ENCODE results near the gene RNF227. TPM values are rescaled to one million over a fixed set of nuclear protein-coding genes. Genes with fewer than 3 reads are reported as not detected.

RNF227 gene
- total RNA-seq, 1 experiment from 2014 or later = 1.1 TPM

DNA sequence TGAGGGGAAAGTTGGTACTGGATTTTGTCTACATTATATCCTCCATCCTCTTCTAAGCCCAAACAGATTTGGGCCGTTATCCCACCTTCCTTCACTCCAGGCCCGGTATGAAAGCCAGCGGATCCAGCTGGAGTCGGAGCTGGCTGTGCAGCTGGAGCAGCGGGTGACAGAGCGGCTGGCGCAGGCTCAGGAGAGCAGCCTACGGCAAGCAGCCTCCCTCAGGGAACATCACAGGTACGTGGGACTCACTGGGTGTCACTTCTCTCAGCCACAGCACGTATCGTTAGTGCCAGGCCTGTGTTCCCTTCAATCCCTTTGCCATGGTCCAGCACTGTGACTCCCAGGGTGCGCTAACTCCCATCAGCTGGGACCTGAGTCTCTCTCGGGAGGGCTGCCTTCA lies 27.2 kb upstream of the RNF227 start:
- no peak overlapping the region for H3K27ac ChIP-seq (ENCODE audit: low read depth, low read length, poor library complexity, severe bottlenecking)
- H3K4me3 ChIP-seq (ENCODE audit: low read depth, low read length, poor library complexity, severe bottlenecking) = no peak overlapping the region
- H3K4me1 ChIP-seq (ENCODE audit: insufficient read depth, low read length, poor library complexity, severe bottlenecking) = no peaks in the 10 kb centered on the region
- intact Hi-C loops (cut with micrococcal nuclease; ENCODE audit: unreplicated experiment) = no loop called here
- BruUV-seq (replicated peaks) = no TSS peak
- CTCF ChIA-PET = no interaction called here
- no peaks in the 10 kb centered on the region for H3K27me3 ChIP-seq (replicated peaks; ENCODE audit: insufficient read depth, low read depth, low read length, poor library complexity)
- POLR2A ChIA-PET (ENCODE audit: low non-redundant PET) = no interaction called here
- no peaks in the 10 kb centered on the region for H3K9me3 ChIP-seq (ENCODE audit: low read depth, low read length, poor library complexity, severe bottlenecking)
- H3K36me3 ChIP-seq (ENCODE audit: insufficient read depth, low read length, poor library complexity, severe bottlenecking) = peaks cover 84% of the 10 kb centered on the region
- no peak for DNase-seq (ENCODE audit: low spot score)
- TF ChIP-seq EZH2 (IDR thresholded peaks at IDR 0.05; ENCODE audit: borderline replicate concordance, low read depth, low read length, poor library complexity, severe bottlenecking) (no peak), CTCF (conservative IDR thresholded peaks at IDR 0.05; ENCODE audit: low read depth, low read length) (no peak)

DNA sequence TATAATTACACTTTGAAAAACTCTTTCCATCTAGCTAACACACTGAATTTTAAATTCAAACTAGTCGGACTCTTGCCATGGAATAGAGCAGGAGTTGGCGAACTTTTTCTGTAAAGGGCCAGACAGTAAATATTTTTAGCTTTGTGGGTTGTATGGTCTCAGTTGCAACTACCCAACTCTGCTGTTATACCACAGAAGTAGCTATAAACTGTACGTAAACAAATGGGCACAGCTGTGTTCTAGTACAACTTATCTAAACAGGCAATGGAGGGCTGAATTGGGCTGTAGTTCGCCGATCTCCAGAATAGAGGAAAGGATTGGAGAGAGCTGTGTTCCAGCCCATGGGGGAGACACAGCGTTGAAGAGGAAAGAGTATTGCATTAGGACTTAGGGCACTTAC lies 24.7 kb upstream of the RNF227 start:
- no TSS peak for BruUV-seq (replicated peaks)
- peaks cover 81% of the 10 kb centered on the region for H3K36me3 ChIP-seq (ENCODE audit: insufficient read depth, low read length, poor library complexity, severe bottlenecking)
- POLR2A ChIA-PET (ENCODE audit: low non-redundant PET) = no interaction called here

DNA sequence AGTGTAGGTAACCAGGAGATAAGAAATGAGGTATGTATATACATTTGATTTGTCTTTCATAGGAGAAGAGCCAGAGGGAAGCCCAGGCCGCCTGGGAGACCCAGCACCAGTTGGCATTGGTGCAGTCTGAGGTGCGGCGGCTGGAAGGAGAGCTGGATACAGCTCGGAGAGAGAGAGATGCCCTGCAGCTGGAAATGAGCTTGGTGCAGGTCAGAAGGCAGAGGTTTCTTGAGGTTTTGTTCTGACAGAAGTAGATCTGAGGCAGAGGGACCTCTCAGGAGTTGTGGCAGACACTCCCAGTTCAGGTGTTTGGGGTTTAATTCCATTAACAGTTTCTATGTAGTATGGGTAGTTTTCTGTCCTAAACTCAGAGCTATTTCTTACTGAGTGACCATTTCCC lies 23.9 kb upstream of the RNF227 start:
- intact Hi-C loops (cut with micrococcal nuclease; ENCODE audit: unreplicated experiment) = no loop called here
- H3K27me3 ChIP-seq (replicated peaks; ENCODE audit: insufficient read depth, low read depth, low read length, poor library complexity) = no peaks in the 10 kb centered on the region
- H3K36me3 ChIP-seq (ENCODE audit: insufficient read depth, low read length, poor library complexity, severe bottlenecking) = peaks cover 80% of the 10 kb centered on the region
- peaks cover under 1% of the 10 kb centered on the region for H3K4me1 ChIP-seq (ENCODE audit: insufficient read depth, low read length, poor library complexity, severe bottlenecking)
- POLR2A ChIA-PET (ENCODE audit: low non-redundant PET) = no interaction called here
- CTCF ChIA-PET = no interaction called here
- DNase-seq (ENCODE audit: low spot score) = no peak
- no peak overlapping the region for H3K4me3 ChIP-seq (ENCODE audit: low read depth, low read length, poor library complexity, severe bottlenecking)
- no peak overlapping the region for H3K27ac ChIP-seq (ENCODE audit: low read depth, low read length, poor library complexity, severe bottlenecking)
- no peak for TF ChIP-seq CTCF (conservative IDR thresholded peaks at IDR 0.05; ENCODE audit: low read depth, low read length)
- no peak for TF ChIP-seq EZH2 (IDR thresholded peaks at IDR 0.05; ENCODE audit: borderline replicate concordance, low read depth, low read length, poor library complexity, severe bottlenecking)
- no peaks in the 10 kb centered on the region for H3K9me3 ChIP-seq (ENCODE audit: low read depth, low read length, poor library complexity, severe bottlenecking)
- no TSS peak for BruUV-seq (replicated peaks)

More for the DNA sequence above, 24.7 kb upstream of the RNF227 start:
- no peak for DNase-seq (ENCODE audit: low spot score)
- TF ChIP-seq EZH2 (IDR thresholded peaks at IDR 0.05; ENCODE audit: borderline replicate concordance, low read depth, low read length, poor library complexity, severe bottlenecking) (no peak), CTCF (conservative IDR thresholded peaks at IDR 0.05; ENCODE audit: low read depth, low read length) (no peak)
- intact Hi-C loops (cut with micrococcal nuclease; ENCODE audit: unreplicated experiment) = no loop called here
- Histone ChIP-seq H3K4me1 (ENCODE audit: insufficient read depth, low read length, poor library complexity, severe bottlenecking) (no peaks in the 10 kb centered on the region), H3K27ac (ENCODE audit: low read depth, low read length, poor library complexity, severe bottlenecking) (no peak overlapping the region), H3K4me3 (ENCODE audit: low read depth, low read length, poor library complexity, severe bottlenecking) (no peak overlapping the region), H3K27me3 (replicated peaks; ENCODE audit: insufficient read depth, low read depth, low read length, poor library complexity) (no peaks in the 10 kb centered on the region), H3K9me3 (ENCODE audit: low read depth, low read length, poor library complexity, severe bottlenecking) (no peaks in the 10 kb centered on the region)
- CTCF ChIA-PET = no interaction called here

All from A673 (cell line).